Vagina (tissue), 2 donors: ENCODE data around the gene ZBTB32. TPM values are rescaled to one million over a fixed set of nuclear protein-coding genes. Genes with fewer than 3 reads are reported as not detected.
A peak's percentile ranks its signal among the peaks of the same experiment; 100 is the strongest.

Experiments used
- DNase-seq, 2 donors: peaks; one replicate each; pipeline ENCODE4 v3.0.0-alpha.2; 2017; ENCODE audit errors: extremely low spot score in 2 of 2
- H3K27ac ChIP-seq: fragments of 200-600 bp; sonication (generic); one replicate; pipeline ENCODE4 v1.5.1; 2019
- H3K27me3 ChIP-seq: fragments of 200-600 bp; sonication (generic); one replicate; pipeline ENCODE4 v1.5.1; 2019
- H3K36me3 ChIP-seq, 2 donors: fragments of 200-600 bp; sonication (generic); one replicate each; pipeline ENCODE4 v1.5.1; 2017 to 2019
- H3K4me1 ChIP-seq: fragments of 200-600 bp; sonication (generic); one replicate; pipeline ENCODE4 v1.5.1; 2019
- H3K4me3 ChIP-seq, 2 donors: fragments of 200-600 bp; sonication (generic); 1 replicate in 1 of 2; 2 replicates in 1 of 2; pipeline ENCODE4 v1.5.1; 2016 to 2019
- H3K9me3 ChIP-seq: fragments of 200-600 bp; sonication (generic); one replicate; pipeline ENCODE4 v1.5.1; 2019
- CTCF ChIP-seq, 3 experiments: fragments of 450-650 bp in 2 of 3; fragments of 200-600 bp in 1 of 3; sonication (generic) in 1 of 3; IDR thresholded peaks; one replicate each; pipeline ENCODE4 v1.5.1; 2017 to 2019; ENCODE audit warnings: antibody characterized with exemption in 3 of 3, mild to moderate bottlenecking in 2 of 3, moderate library complexity in 2 of 3
- POLR2A ChIP-seq, 2 donors: fragments of 450-650 bp; IDR thresholded peaks; one replicate each; pipeline ENCODE4 v1.6.1; 2017; ENCODE audit warnings: antibody characterized with exemption in 2 of 2, mild to moderate bottlenecking in 2 of 2, moderate library complexity in 2 of 2
- POLR2AphosphoS5 ChIP-seq, 2 donors: sonication (generic); formaldehyde crosslinking; IDR thresholded peaks; one replicate each; pipeline ENCODE4 v1.9.0; 2017; ENCODE audit warnings: antibody characterized with exemption in 2 of 2, mild to moderate bottlenecking in 2 of 2, low read depth in 1 of 2; ENCODE audit not compliant: insufficient read depth in 1 of 2
- intact Hi-C: fragments of 100-400 bp; cut with DNase I; formaldehyde crosslinking; loops from one replicate; pipeline ENCODE4 v1.15.1; 2023
- total RNA-seq: library from RNA; depleted of rRNA; stranded (reverse); fragments of >200 nt; gene quantifications from one replicate; pipeline ENCODE4 v1.2.3, GENCODE V29; 2016

Gene ZBTB32
- total RNA-seq, 1 donor from 2014 or later = not detected

- H3K27ac ChIP-seq = peak overlapping the region; percentile 66
- H3K4me1 ChIP-seq = peaks cover 23% of the 10 kb centered on the region
- no peak for TF ChIP-seq CTCF (IDR thresholded peaks at IDR 0.05)
- TF ChIP-seq POLR2AphosphoS5 (IDR thresholded peaks at IDR 0.05; ENCODE audit: insufficient read depth in 1 of 2, low read depth in 1 of 2) = no peak
- no peak for TF ChIP-seq POLR2A (IDR thresholded peaks at IDR 0.05)
- intact Hi-C loops = loop anchor here (2.0 kb wide), 1 partner anchor 45 kb away; no protein-coding TSS in a partner anchor
- H3K9me3 ChIP-seq = no peaks in the 10 kb centered on the region
- H3K27me3 ChIP-seq = no peaks in the 10 kb centered on the region
- H3K4me3 ChIP-seq = peak overlapping the region; percentile 64 to 66
- no peak for DNase-seq
- H3K36me3 ChIP-seq = peaks cover 0 to 29% of the 10 kb centered on the region in 2 donors
These were observed 35.1 kb downstream of the ZBTB32 start for GRCh38 chr19:35739275-35740107.

DNA sequence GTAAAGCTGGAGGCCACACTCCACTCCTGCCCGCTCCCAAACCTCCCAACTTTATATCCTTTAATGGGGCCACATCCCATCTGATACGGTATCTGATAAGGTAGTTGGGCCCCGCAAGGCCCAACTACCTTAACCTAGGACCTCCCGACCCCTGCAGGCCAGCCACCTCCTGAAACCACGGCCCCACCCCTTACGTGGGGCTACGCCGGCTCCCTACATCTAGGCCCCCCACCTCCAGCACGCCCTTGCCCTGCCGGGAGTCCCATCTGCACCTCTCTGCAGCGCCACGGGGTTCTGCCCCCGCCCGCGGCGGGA is 35.7 kb downstream of the ZBTB32 start:
- no peaks in the 10 kb centered on the region for H3K9me3 ChIP-seq
- peaks cover 0 to 27% of the 10 kb centered on the region in 2 donors for H3K36me3 ChIP-seq
- peak in 1 of 2 donors; percentile 16 for TF ChIP-seq POLR2A (IDR thresholded peaks at IDR 0.05)
- no peak for TF ChIP-seq POLR2AphosphoS5 (IDR thresholded peaks at IDR 0.05; ENCODE audit: insufficient read depth in 1 of 2, low read depth in 1 of 2)
- H3K27ac ChIP-seq = peak overlapping the region; percentile 66
- peaks cover 25% of the 10 kb centered on the region for H3K4me1 ChIP-seq
- intact Hi-C loops = no loop called here
- peak overlapping the region; percentile 64 to 66 for H3K4me3 ChIP-seq
- DNase-seq = no peak
- no peaks in the 10 kb centered on the region for H3K27me3 ChIP-seq

- DNase-seq = peak in 1 of 2 donors; percentile 97
- H3K9me3 ChIP-seq = no peaks in the 10 kb centered on the region
- H3K27me3 ChIP-seq = no peaks in the 10 kb centered on the region
- peak overlapping the region; percentile 66 for H3K27ac ChIP-seq
- peaks cover 0 to 25% of the 10 kb centered on the region in 2 donors for H3K36me3 ChIP-seq
- intact Hi-C loops = no loop called here
- peaks cover 25% of the 10 kb centered on the region for H3K4me1 ChIP-seq
- TF ChIP-seq POLR2AphosphoS5 (IDR thresholded peaks at IDR 0.05; ENCODE audit: insufficient read depth in 1 of 2, low read depth in 1 of 2) (peak; percentile 83 to 88), POLR2A (IDR thresholded peaks at IDR 0.05) (no peak)
- H3K4me3 ChIP-seq = peak overlapping the region; percentile 64 to 66
These were observed 36.3 kb downstream of the ZBTB32 start for GRCh38 chr19:35740423-35741202.

- Histone ChIP-seq H3K27ac (peak overlapping the region; percentile 66), H3K4me1 (peaks cover 31% of the 10 kb centered on the region), H3K27me3 (no peaks in the 10 kb centered on the region)
These were observed 36.8 kb downstream of the ZBTB32 start for GRCh38 chr19:35741203-35741515.

DNA sequence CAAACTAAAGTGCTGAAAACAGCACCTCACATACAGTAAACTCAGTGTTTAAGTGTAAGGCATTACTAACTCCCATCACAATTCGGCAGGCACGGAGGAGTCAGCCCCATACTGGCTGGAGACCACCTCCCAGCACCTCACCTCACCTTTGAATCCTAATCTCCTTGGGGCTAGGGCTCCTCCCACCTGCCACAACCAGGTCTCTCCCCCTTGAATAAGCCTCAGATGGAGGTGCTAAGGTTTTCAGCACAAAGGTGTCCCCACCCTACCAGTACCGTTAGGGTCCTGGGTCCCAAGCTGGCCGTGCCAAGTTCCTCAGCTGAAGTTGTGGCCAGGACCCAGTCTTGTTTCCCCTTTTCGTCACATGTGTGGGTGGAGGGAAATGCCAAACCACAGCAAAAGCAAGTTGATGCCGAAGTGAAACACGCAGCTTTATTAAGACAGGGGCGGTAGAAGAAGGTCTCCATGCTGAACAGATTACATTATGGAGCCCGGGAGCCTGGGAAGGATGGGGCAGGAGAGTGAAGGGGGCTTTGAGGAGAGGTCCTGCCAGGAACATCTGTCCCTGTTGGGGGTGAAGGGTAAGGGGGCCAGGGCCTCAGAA is 37.9 kb downstream of the ZBTB32 start, which contains the start of gene IGFLR1:
Gene IGFLR1 (minus strand): TSS at position 332 of the 604 bp plus-strand sequence. CDS start 1,272 bp downstream, outside the sequence.
- H3K4me3 ChIP-seq = peak within 1 kb of the TSS in 1 of 2 donors; percentile 66
- intact Hi-C loops = no loop called here

More at GRCh38 chr19:35741203-35741515, 36.8 kb downstream of the ZBTB32 start:
- Histone ChIP-seq H3K9me3 (no peaks in the 10 kb centered on the region), H3K36me3 (peaks cover 0 to 25% of the 10 kb centered on the region in 2 donors), H3K4me3 (peak overlapping the region; percentile 64 to 66)
- DNase-seq = no peak
- TF ChIP-seq CTCF (IDR thresholded peaks at IDR 0.05) (no peak), POLR2A (IDR thresholded peaks at IDR 0.05) (no peak), POLR2AphosphoS5 (IDR thresholded peaks at IDR 0.05; ENCODE audit: insufficient read depth in 1 of 2, low read depth in 1 of 2) (no peak)
- intact Hi-C loops = no loop called here

More for the DNA sequence above, 37.9 kb downstream of the ZBTB32 start, which contains the start of gene IGFLR1:
- DNase-seq = no peak
- no peak for TF ChIP-seq POLR2AphosphoS5 (IDR thresholded peaks at IDR 0.05; ENCODE audit: insufficient read depth in 1 of 2, low read depth in 1 of 2)
- TF ChIP-seq POLR2A (IDR thresholded peaks at IDR 0.05) = no peak
- no peak for TF ChIP-seq CTCF (IDR thresholded peaks at IDR 0.05)
- Histone ChIP-seq H3K36me3 (peaks cover 0 to 18% of the 10 kb centered on the region in 2 donors), H3K27me3 (no peaks in the 10 kb centered on the region), H3K27ac (peak within 1 kb of the TSS; percentile 66), H3K4me1 (peaks cover 38% of the 10 kb centered on the region), H3K9me3 (no peaks in the 10 kb centered on the region)
